Measurements from ENCODE around the gene KLHL29.

The KLHL29 gene

DNA sequence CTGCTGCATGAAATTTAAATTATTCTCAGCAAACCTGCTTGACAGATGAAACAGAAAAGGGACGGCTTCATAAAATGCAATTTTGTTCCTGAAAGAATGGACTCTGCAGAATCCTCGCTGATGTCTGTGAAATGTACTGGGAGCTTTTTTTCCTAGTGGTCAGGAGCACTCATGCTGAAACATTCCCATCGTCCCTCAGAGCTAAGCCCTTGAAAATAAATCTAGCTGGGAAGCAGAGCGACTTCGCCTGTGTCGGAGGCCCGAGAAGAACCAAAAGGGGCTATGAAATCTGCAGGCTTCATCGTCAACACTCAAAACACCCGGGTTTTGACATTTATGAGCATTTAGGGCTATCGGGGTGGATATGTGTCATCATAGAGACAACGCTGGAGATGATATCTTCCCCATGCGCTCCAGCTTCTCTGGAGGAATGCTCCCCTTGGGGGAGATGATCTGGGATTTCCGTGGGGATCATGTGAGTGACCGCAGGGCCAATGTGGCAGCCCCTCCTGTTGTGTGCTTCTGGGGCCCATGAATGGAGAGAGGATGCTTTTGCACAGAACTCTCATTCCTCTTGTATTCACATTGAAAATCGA is 182.3 kb downstream of the KLHL29 start:
- TF ChIP-seq, protein P1, sequence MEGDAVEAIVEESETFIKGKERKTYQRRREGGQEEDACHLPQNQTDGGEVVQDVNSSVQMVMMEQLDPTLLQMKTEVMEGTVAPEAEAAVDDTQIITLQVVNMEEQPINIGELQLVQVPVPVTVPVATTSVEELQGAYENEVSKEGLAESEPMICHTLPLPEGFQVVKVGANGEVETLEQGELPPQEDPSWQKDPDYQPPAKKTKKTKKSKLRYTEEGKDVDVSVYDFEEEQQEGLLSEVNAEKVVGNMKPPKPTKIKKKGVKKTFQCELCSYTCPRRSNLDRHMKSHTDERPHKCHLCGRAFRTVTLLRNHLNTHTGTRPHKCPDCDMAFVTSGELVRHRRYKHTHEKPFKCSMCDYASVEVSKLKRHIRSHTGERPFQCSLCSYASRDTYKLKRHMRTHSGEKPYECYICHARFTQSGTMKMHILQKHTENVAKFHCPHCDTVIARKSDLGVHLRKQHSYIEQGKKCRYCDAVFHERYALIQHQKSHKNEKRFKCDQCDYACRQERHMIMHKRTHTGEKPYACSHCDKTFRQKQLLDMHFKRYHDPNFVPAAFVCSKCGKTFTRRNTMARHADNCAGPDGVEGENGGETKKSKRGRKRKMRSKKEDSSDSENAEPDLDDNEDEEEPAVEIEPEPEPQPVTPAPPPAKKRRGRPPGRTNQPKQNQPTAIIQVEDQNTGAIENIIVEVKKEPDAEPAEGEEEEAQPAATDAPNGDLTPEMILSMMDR (IDR thresholded peaks at IDR 0.05; ENCODE audit: low read depth, low read length, missing control alignments), result no peak
- no peak overlapping the region for H3K4me3 ChIP-seq (ENCODE audit: low read depth, low read length)
- in situ Hi-C loops (cut with HindIII; ENCODE audit: low sequenced_read_pairs), result no loop called here
- no peak for DNase-seq (ENCODE audit: low read depth)

DNA sequence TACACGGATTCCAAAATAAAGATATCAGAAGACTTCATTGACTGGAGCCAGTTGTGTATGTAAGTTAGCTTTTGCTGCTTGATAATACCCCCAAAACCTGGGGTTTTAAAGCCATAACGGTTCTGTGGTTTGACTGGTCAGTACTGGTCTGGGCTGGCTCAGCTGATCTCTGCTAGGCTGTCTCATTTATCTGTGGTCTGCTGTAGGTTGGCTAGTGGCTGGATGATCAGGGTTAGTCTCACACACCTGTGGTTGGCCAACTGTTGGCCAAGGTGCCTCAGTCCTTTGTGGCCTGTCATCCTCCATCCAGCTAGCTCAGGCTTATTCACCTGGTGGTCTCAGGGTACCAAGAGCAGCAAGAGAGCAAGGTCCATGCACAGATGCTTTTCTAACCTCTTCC is 183.2 kb downstream of the KLHL29 start:
- no peak for DNase-seq (ENCODE audit: low read depth)
- in situ Hi-C loops (cut with HindIII; ENCODE audit: low sequenced_read_pairs), result no loop called here
- TF ChIP-seq, protein P1 (IDR thresholded peaks at IDR 0.05; ENCODE audit: low read depth, low read length, missing control alignments), result no peak
- H3K4me3 ChIP-seq (ENCODE audit: low read depth, low read length), result no peak overlapping the region

DNA sequence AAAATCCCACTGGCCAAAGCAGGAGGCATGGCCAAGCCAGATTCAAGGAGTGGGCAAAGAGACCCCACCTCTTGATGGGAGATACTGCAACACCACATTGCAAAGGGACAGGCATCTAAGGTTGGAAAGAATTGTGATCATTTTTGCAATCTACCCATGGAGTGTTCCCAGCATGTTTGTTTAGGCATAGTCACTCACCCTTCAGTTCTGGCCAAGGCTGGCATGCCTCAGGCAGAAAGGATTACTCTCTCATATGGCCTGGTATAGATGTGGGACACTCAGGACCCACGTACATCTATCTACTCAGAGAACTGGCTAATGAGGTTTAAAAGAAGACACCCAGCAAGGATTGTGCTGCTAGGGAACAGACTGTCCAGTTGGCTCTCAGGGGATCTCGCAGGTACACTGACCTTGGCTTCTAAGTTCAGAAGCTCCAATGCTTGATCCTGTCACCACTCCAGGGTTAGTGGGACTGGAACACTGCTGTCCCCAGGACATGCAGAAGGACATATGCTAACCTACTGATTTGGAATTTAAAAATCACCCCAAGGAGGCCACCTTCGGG is 183.7 kb downstream of the KLHL29 start:
- TF ChIP-seq, protein P1 (IDR thresholded peaks at IDR 0.05; ENCODE audit: low read depth, low read length, missing control alignments), result no peak
- in situ Hi-C loops (cut with HindIII; ENCODE audit: low sequenced_read_pairs), result no loop called here

DNA sequence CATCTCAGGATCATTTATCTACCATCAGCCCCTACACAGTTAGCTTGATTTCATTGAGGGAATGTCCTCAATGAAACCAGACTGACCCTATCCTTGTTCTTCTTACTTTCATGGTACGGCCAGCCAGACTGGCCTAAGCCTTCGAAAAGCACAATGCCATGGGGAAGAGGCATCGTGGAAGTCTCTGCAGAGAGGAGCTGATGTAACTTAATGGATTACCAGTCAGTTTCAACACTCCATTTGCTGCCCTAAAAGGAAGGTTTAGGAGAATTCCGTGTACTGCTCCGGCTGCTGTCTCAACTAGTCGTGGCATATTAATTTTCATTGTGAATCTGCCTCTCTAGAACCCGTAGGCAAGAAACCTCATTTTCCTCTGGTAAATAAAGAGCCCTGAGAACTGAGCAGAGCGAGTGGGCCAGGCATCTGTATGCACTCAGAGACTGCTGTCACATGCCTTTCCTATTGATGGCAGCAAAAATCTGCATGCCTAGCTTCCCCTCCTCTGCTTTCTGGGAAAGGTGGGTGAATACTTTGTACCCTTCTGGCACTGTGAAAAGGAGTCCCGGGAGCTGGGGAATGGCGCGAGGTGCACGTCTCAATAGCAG is 184.9 kb downstream of the KLHL29 start:
- DNase-seq (ENCODE audit: low read depth), result no peak
- no peak overlapping the region for H3K4me3 ChIP-seq (ENCODE audit: low read depth, low read length)
- in situ Hi-C loops (cut with HindIII; ENCODE audit: low sequenced_read_pairs), result no loop called here
- TF ChIP-seq, protein P1 (IDR thresholded peaks at IDR 0.05; ENCODE audit: low read depth, low read length, missing control alignments), result no peak

More for the DNA sequence above, 183.7 kb downstream of the KLHL29 start:
- DNase-seq (ENCODE audit: low read depth), result no peak
- H3K4me3 ChIP-seq (ENCODE audit: low read depth, low read length), result no peak overlapping the region

DNA sequence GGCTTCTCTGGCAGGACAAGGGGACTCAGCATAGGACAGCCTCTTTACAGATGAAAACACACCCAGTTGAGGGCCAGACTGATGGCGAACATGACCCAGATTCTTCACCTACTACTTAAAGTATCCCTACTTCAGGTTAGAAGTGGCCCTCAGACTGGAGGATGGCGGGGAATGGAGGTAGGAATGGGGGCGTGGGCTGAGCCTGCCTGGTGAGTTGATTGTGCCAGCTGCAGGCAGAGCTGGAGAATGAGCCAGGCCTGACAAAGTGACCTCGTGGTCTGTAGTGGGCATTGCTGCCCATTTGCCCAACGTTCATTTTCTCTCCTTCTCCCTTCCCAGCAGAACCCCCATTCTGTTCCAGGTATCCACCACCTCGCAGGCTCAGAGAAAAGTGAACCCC is 186.1 kb downstream of the KLHL29 start:
- in situ Hi-C loops (cut with HindIII; ENCODE audit: low sequenced_read_pairs), result no loop called here
- TF ChIP-seq, protein P1 (IDR thresholded peaks at IDR 0.05; ENCODE audit: low read depth, low read length, missing control alignments), result no peak
- H3K4me3 ChIP-seq (ENCODE audit: low read depth, low read length), result no peak overlapping the region
- DNase-seq (ENCODE audit: low read depth), result no peak

DNA sequence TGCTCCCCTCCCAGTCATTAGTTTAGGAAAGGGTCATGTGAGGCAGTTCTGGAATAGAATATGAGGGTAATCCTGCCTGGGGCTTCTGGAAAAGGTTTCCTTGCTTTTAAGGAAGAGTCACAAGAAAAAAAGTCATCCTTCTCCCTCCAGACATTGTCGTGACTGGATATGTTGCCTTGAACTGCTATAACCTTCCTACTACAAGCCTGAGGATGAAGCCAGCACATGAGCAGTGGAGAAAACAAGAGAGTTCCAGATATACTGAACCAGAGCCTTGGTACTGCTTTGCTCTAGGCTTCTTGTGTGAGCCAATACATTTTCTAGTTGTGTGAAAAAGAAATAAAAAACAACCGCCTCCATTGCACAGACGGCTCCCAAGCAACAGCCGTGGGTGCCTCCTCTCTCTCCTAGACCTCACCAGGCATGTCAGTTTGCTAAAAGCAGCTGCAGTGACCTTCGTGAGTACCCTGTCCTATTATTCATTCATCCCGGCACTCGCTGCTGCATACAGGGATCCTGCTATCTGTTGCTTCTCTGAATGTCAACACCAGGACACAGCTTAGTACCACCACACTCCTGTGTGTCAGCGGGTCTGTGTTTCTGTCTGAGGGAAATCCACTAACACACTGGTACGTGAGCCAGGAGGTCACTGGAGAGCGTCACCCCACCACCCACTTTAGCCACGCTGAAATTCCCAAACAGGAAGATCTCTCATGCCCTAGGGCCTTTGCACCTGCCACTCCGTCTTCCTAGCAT is 186.7 kb downstream of the KLHL29 start:
- in situ Hi-C loops (cut with HindIII; ENCODE audit: low sequenced_read_pairs), result no loop called here
- no peak overlapping the region for H3K4me3 ChIP-seq (ENCODE audit: low read depth, low read length)
- TF ChIP-seq, protein P1 (IDR thresholded peaks at IDR 0.05; ENCODE audit: low read depth, low read length, missing control alignments), result no peak
- DNase-seq (ENCODE audit: low read depth), result no peak
